Osteoblast (primary cell): ENCODE results near the gene MGST2. TPM values are rescaled to one million over a fixed set of nuclear protein-coding genes. Genes with fewer than 3 reads are reported as not detected.
"Not testable (repeated sequence)": the region's sequence is repeated elsewhere in the genome, so short reads cannot be mapped to it uniquely, and the experiment has no call there.

Experiments used
- DNase-seq: peaks from one replicate; pipeline ENCODE4 v3.0.0; 2011; ENCODE audit warnings: low spot score, mixed read lengths; ENCODE audit not compliant: insufficient read length; ENCODE audit errors: missing footprints
- H2AFZ ChIP-seq: 2 replicates; pipeline ENCODE4 v1.6.0; 2011; ENCODE audit warnings: mild to moderate bottlenecking, low read length
- H3K27ac ChIP-seq: 2 replicates; pipeline ENCODE4 v1.5.1; 2011; ENCODE audit warnings: mild to moderate bottlenecking, low read depth, low read length, moderate library complexity
- H3K27me3 ChIP-seq: 2 replicates; pipeline ENCODE4 v1.6.0; 2012; ENCODE audit warnings: mild to moderate bottlenecking, control low read depth, inconsistent platforms, low read length, moderate library complexity; ENCODE audit not compliant: insufficient read depth
- H3K36me3 ChIP-seq: 2 replicates; pipeline ENCODE4 v1.5.1; 2011; ENCODE audit warnings: mild to moderate bottlenecking, low read length, control low read depth, moderate library complexity; ENCODE audit not compliant: insufficient read depth
- H3K4me1 ChIP-seq: 2 replicates; pipeline ENCODE4 v1.5.1; 2011; ENCODE audit warnings: mild to moderate bottlenecking, low read length, control low read depth, moderate library complexity; ENCODE audit not compliant: insufficient read depth
- H3K4me2 ChIP-seq: 2 replicates; pipeline ENCODE4 v1.6.0; 2011; ENCODE audit warnings: mild to moderate bottlenecking, low read length; ENCODE audit not compliant: insufficient read depth
- H3K4me3 ChIP-seq: fragments of 200-600 bp; sonication (generic); 3 replicates; pipeline ENCODE4 v1.5.1; 2012; ENCODE audit warnings: mild to moderate bottlenecking, low read length, inconsistent platforms; ENCODE audit not compliant: insufficient read depth
- H3K79me2 ChIP-seq: 2 replicates; pipeline ENCODE4 v1.6.0; 2012; ENCODE audit warnings: mild to moderate bottlenecking, low read length, control low read depth, inconsistent platforms; ENCODE audit not compliant: insufficient read depth
- H3K9me3 ChIP-seq: 2 replicates; pipeline ENCODE4 v1.5.1; 2011; ENCODE audit warnings: low read depth, low read length, control low read depth
- H4K20me1 ChIP-seq: 2 replicates; pipeline ENCODE4 v1.6.0; 2012; ENCODE audit warnings: mild to moderate bottlenecking, low read length, control low read depth; ENCODE audit not compliant: insufficient read depth
- total RNA-seq: library from RNA; depleted of rRNA; stranded (reverse); fragments of >200 nt; gene quantifications from 2 replicates; pipeline ENCODE4 v1.2.3, GENCODE V29; 2012
- TF ChIP-seq, protein P1 (sequence below): IDR thresholded peaks from 2 replicates; pipeline ENCODE4 v1.5.1; 2011; ENCODE audit warnings: mild to moderate bottlenecking, low read depth, low read length, moderate library complexity; ENCODE audit errors: extremely low read depth

Gene MGST2
- total RNA-seq, 1 donor = 6.2 TPM

DNA sequence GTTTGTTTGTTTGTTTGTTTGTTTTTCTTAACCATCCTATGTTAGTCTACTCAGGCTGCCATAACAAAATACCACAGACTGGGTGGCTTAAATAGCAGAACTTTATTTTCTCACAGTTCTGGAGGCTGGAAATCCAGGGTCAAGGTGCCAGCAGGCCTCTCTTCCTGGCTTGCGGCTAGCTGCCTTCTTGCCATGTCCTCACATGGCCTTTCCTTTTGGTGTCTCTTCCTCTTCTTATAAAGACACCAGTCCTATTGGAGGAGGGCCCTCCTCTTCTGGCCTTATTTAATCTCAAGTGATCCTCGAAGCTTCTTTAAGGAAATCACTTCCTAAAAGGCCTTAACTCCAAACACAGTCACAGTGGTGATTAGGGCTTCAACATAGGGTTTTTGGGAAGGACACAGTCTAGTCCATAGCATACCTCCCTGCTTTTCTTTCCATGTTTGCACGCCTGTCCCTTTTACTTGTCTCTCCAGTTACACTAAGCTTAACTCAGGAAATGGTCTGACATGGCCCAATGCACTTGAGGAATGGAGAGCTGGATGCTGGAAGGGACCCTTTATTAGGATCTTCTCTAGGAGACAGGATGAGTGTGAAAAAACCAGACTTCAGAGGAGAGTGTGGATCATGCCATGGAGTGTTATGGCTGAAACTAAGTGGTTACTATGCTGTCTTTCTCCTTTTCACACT, 36.0 kb upstream of the MGST2 start:
- Histone ChIP-seq H3K36me3 (no peaks in the 10 kb centered on the region), H3K4me3 (no peak overlapping the region), H4K20me1 (no peaks in the 10 kb centered on the region), H2AFZ (no peak overlapping the region), H3K27me3 (peaks cover 71% of the 10 kb centered on the region), H3K27ac (no peak overlapping the region), H3K9me3 (no peaks in the 10 kb centered on the region), H3K4me1 (no peaks in the 10 kb centered on the region), H3K79me2 (no peaks in the 10 kb centered on the region), H3K4me2 (no peak overlapping the region)
- no peak for DNase-seq
- TF ChIP-seq, protein P1, sequence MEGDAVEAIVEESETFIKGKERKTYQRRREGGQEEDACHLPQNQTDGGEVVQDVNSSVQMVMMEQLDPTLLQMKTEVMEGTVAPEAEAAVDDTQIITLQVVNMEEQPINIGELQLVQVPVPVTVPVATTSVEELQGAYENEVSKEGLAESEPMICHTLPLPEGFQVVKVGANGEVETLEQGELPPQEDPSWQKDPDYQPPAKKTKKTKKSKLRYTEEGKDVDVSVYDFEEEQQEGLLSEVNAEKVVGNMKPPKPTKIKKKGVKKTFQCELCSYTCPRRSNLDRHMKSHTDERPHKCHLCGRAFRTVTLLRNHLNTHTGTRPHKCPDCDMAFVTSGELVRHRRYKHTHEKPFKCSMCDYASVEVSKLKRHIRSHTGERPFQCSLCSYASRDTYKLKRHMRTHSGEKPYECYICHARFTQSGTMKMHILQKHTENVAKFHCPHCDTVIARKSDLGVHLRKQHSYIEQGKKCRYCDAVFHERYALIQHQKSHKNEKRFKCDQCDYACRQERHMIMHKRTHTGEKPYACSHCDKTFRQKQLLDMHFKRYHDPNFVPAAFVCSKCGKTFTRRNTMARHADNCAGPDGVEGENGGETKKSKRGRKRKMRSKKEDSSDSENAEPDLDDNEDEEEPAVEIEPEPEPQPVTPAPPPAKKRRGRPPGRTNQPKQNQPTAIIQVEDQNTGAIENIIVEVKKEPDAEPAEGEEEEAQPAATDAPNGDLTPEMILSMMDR = no peak

DNA sequence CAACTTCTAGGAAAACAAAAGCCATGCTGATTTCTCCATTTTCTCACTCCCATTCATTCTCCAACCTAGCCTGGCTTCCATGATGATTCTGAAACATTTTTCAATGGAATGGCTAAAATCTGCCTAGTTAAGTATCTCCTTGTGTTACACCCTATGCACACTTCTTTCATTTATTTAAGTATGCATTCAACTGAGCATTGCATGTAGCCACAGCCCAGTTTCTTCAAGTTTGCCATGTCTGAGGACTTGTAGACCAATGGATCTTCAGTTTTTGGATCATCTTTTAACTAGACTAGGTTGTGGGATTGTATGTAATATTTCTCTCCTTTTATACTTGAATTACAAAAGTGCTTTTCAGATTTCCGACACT, 35.5 kb upstream of the MGST2 start:
- H3K36me3 ChIP-seq = no peaks in the 10 kb centered on the region
- no peaks in the 10 kb centered on the region for H3K9me3 ChIP-seq
- peaks cover 69% of the 10 kb centered on the region for H3K27me3 ChIP-seq
- no peaks in the 10 kb centered on the region for H3K79me2 ChIP-seq
- H3K27ac ChIP-seq = no peak overlapping the region
- no peak overlapping the region for H3K4me3 ChIP-seq
- TF ChIP-seq, protein P1 = no peak
- no peak overlapping the region for H3K4me2 ChIP-seq
- no peak overlapping the region for H2AFZ ChIP-seq
- DNase-seq = no peak
- no peaks in the 10 kb centered on the region for H4K20me1 ChIP-seq
- H3K4me1 ChIP-seq = no peaks in the 10 kb centered on the region

DNA sequence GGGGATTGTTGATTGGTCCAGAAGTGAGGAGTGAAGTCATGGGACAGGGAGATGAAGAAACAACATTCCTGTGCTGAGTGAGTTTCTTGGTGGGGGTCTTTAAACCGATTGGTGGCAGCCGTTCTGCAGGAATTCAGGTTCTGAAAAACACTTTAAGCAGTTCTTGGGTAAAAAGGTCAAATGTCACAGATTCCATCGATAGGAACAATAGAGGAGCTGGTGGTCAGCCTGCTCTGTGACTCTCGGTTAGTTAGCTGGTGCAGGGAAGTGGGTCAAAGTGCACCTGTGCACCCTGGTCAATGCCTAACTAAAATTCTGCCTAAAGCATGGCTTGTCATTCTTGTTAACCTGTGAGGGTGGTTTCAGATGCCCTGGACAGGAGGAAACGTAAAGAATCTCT, 34.6 kb upstream of the MGST2 start:
- Histone ChIP-seq H2AFZ (no peak overlapping the region), H4K20me1 (no peaks in the 10 kb centered on the region), H3K4me3 (no peak overlapping the region), H3K27me3 (peaks cover 61% of the 10 kb centered on the region), H3K4me2 (no peak overlapping the region), H3K36me3 (no peaks in the 10 kb centered on the region), H3K79me2 (no peaks in the 10 kb centered on the region), H3K9me3 (no peaks in the 10 kb centered on the region), H3K4me1 (no peaks in the 10 kb centered on the region), H3K27ac (no peak overlapping the region)
- TF ChIP-seq, protein P1 = no peak
- DNase-seq = no peak

DNA sequence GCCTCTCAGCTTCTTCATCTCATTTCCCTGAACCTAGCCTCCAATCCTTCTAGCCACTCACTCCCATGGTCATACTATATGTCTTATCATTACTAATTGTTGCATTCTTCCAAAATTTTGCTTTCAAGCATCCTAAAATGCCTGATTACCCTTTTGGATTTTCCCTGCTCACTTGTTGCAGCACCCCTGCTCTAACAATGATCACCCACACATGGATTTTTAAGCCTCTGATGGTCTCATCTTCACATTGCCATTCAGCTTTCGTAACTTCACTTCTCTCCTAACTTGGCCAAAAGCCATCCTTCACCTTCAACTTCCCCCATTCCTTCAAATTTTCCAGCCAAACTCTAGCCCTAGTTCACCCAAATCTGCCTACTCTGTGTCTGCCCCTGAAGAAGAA, 33.8 kb upstream of the MGST2 start:
- H3K79me2 ChIP-seq = no peaks in the 10 kb centered on the region
- TF ChIP-seq, protein P1 = no peak
- H3K4me2 ChIP-seq = no peak overlapping the region
- H3K36me3 ChIP-seq = no peaks in the 10 kb centered on the region
- H3K27me3 ChIP-seq = peaks cover 65% of the 10 kb centered on the region
- H3K4me1 ChIP-seq = no peaks in the 10 kb centered on the region
- no peaks in the 10 kb centered on the region for H4K20me1 ChIP-seq
- H2AFZ ChIP-seq = no peak overlapping the region
- no peak for DNase-seq
- H3K4me3 ChIP-seq = no peak overlapping the region
- no peak overlapping the region for H3K27ac ChIP-seq
- no peaks in the 10 kb centered on the region for H3K9me3 ChIP-seq

DNA sequence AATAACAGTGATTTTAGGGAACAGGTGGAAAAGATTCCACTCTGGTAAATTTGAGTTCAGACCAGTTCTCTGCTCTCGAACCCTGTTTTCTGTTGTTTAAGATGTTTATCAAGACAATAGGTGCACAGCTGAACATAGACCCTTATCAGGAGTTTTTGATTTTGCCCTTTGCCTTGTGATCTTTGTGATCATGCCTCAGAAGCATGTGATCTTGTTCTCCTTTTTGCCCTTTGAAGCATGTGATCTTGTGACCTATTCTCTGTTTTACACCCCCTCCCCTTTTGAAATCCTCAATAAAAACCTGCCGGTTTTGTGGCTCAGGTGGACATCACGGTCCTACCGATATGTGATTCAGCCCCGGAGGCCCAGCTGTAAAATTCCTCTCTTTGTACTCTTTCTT, 32.9 kb upstream of the MGST2 start:
- not testable (repeated sequence) for H3K9me3 ChIP-seq, DNase-seq, H3K4me1 ChIP-seq, H2AFZ ChIP-seq, H3K36me3 ChIP-seq, H3K79me2 ChIP-seq, H3K4me2 ChIP-seq, H3K4me3 ChIP-seq, H4K20me1 ChIP-seq, H3K27ac ChIP-seq
- H3K27me3 ChIP-seq = peaks cover 65% of the 10 kb centered on the region
